ENCODE measurements around the gene SOHLH1.

The SOHLH1 gene

DNA sequence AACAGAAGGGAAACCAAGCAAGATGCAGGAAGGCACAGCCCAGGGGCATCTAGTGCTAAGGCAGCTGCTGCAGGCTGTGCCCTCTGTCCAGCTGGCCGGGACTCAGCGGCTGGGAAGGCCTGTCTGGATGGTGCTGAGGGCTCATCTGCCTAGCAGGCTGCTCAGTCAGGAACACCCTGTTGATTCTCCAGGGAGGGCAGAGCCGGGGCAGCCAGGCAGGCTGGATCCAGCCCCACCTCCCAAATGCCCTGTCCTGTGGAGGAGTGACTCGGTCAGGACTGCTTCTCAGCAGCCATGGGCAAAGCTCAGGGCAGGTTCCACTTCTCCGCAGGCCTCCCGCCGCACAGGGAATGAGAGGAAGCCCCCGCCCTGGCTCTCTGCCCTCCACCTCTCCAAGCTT lies 44.0 kb downstream of the SOHLH1 start:
- no peak for DNase-seq

DNA sequence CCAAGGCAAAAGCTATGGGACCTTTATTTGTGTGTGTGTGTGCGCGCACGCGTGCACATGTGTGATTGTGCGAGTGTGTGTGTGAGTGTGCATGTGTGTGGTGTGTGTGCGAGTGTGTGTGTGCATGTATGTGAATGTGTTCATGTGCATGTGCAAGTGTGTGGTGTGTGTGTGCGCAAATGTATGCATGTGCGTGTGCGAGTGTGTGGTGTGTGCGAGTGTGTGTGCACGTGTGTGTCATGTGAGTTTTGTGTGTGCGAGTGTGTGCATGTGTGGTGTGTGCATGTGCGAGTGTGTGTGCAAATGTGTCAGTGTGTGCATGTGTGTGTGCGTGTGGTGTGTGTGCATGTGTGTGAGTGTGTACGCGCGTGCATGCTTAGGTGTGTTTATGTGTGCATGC lies 48.9 kb downstream of the SOHLH1 start:
- no peak for DNase-seq

DNA sequence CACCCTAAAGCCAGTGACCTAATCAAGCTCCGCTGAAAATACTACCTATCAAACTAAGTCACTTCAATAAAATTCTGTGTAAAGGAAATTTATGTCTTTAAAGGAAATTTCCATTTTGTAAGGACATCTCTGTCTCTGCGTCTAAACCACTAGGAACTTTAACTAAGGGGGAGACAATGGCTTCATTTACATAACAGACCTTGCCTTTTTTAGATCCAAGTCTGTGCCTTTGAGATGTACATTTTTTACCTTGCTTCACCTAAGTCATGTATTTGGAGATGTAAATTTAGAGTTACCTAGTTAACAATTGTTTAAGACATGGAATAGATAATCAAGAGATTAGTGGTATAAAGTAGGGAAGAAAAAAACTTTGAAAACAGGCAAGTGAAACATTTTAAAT lies 49.8 kb downstream of the SOHLH1 start:
- DNase-seq: no peak

DNA sequence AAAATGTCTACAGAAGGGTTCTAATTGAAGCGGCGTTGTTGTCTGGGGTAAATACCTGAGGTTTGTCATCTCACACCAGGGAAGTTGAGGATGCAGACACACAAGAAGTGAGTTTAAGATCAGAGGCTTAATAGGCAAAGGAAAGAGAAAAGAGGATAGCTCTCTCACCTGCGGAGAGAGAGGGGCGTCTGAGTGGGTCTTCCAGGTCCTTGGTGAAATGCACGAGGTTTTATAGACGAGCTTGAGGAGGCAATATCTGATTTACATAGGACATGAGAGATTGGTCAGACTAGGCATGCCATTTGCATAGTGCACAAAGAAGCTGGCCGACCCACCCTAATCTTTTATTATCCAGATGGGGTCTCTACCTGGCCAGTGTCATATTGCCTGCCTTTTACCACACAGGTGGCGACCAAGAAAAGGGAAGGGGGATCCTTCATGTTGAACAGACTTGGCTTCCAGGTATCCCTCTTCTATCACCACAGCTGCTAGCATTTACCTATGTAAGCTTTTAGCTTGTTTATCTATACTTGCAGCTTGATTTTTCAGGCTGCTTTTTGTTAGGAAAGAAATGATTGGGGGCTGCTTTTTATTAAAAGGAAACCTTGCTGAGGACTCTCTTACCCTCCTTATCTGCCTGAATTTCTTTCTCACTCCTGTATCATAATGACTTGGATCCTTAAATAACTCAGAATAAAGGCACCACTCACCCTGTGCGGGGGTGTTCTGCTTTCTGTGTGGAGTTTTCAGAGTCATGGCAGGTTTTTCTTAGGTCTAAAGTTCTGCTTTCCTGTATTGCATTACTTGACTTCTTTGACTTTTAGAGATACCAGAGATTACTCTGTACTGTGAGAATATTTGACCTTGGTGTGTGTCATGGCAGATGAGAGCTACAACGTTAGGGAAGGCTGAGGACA lies 50.5 kb downstream of the SOHLH1 start:
- no peak for DNase-seq

DNA sequence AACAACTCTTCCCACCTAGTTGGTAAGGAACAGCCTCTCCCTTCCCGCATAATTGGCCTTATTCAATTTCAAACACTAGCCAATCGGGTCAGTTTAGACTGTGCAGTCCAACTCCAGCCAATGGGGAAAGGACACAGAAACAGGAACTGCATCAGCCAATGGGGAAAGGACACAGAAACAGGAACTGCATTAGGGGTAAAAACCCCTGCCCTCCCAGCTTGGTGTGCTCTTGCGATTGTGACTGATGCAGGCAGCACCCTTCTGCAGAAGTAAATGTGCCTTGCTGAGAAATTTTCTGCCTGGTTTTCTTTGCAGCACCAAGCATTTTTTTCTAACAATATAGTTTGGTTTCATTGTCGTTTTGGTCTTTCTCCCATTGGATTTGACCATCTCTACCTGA lies 51.4 kb downstream of the SOHLH1 start:
- no peak for DNase-seq

DNA sequence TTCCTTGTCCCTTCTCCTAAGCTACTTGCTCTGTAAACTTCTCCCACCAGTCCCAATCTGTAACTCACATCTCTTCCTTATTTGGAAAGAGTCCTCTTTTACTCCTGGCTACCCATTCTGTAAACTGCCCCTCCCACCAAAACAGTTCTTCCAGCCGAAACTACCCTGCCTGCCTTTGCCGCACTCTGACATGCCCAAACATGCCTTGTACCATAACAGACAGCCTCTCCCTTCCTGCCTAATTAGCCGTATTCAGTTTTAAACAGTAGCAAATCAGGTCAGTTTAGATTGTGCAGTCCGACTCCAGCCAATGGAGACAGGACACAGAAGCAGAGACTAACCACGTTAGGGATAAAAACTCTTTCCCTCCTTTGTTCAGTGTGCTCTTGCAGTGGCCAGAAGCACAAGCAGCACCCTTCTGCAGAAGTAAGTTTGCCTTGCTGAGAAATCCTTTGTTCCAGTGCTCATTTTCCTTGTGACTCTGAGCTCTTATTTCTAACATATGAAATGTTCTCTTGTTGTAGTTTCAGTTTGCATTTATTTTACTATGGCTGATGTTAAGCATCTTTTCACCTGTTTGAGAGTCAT lies 54.6 kb downstream of the SOHLH1 start:
- DNase-seq: no peak
